ENCODE results near the gene PDE10A. TPM values are rescaled to one million over a fixed set of nuclear protein-coding genes. Genes with fewer than 3 reads are reported as not detected.
"Not testable (repeated sequence)": the region's sequence is repeated elsewhere in the genome, so short reads cannot be mapped to it uniquely, and the experiment has no call there.

PDE10A gene
- total RNA-seq, 4 donors from 2014 or later = 0.54 to 4.4 (median 0.98) TPM

DNA sequence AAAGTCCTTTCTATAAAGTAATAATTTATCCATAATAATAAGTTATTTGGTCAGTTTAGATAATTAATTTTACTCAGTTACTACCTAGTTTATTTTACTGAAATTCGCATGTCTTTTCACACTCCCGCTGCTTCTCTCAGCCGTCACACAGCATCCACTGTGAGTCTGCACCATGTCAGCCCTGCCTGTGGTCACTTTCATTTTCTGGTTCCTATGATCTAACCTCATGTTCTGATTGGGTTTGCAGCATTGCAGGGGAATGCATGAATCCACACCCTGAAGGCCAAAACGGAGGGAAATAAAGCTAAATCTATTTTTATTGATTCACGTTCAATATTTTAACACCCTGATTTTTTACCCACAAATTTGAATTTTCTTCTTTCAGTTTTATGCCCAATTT, 47.4 kb downstream of the PDE10A start:
- no peak for DNase-seq (ENCODE audit: low spot score in 2 of 2)
- whole genome bisulfite sequencing, 2 donors = 64 to 71% methylated on average over 5 of the region's 5 CpGs
- intact Hi-C loops (cut with DNase I; ENCODE audit: low total_unique reads) = no loop called here
- TF ChIP-seq, protein P1, sequence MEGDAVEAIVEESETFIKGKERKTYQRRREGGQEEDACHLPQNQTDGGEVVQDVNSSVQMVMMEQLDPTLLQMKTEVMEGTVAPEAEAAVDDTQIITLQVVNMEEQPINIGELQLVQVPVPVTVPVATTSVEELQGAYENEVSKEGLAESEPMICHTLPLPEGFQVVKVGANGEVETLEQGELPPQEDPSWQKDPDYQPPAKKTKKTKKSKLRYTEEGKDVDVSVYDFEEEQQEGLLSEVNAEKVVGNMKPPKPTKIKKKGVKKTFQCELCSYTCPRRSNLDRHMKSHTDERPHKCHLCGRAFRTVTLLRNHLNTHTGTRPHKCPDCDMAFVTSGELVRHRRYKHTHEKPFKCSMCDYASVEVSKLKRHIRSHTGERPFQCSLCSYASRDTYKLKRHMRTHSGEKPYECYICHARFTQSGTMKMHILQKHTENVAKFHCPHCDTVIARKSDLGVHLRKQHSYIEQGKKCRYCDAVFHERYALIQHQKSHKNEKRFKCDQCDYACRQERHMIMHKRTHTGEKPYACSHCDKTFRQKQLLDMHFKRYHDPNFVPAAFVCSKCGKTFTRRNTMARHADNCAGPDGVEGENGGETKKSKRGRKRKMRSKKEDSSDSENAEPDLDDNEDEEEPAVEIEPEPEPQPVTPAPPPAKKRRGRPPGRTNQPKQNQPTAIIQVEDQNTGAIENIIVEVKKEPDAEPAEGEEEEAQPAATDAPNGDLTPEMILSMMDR (IDR thresholded peaks at IDR 0.05) = no peak
- TF ChIP-seq POLR2A (IDR thresholded peaks at IDR 0.05) = no peak
- H3K4me3 ChIP-seq (ENCODE audit: low read depth, poor library complexity, severe bottlenecking) = no peak overlapping the region

DNA sequence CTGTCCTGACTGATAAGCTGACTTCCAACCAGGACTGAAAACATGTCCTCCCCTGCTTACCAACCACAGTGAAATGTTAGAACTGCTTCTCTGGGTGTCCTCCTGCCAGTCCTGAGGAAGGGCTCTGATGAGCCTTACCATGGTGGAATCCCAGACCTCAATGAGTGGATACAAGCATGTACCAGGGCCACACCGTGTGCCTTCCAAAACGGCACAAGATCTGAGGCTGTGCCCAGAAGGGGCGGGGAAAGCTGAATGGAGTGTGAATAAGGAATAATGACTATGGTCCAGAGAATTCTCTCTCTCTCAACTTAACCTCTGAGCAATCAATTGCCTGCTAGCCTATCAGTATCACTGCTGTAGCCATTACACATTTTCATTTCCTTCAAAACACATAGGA, 51.7 kb downstream of the PDE10A start:
- intact Hi-C loops (cut with DNase I; ENCODE audit: low total_unique reads) = no loop called here
- 59 to 64% methylated on average over 3 of the region's 3 CpGs for WGBS, 2 donors
- no peak for DNase-seq (ENCODE audit: low spot score in 2 of 2)
- H3K4me3 ChIP-seq (ENCODE audit: low read depth, poor library complexity, severe bottlenecking) = no peak overlapping the region
- TF ChIP-seq, protein P1 (IDR thresholded peaks at IDR 0.05) = no peak
- TF ChIP-seq POLR2A (IDR thresholded peaks at IDR 0.05) = no peak

GRCh38 chr6:165608577-165608976, 54.5 kb downstream of the PDE10A start:
- intact Hi-C loops (cut with DNase I; ENCODE audit: low total_unique reads); DNase-seq (ENCODE audit: low spot score in 2 of 2); H3K4me3 ChIP-seq (ENCODE audit: low read depth, poor library complexity, severe bottlenecking): not testable (repeated sequence)
- WGBS, 2 donors = 93 to 96% methylated on average over 1 of the region's 1 CpG

- no peak overlapping the region for H3K4me3 ChIP-seq (ENCODE audit: low read depth, poor library complexity, severe bottlenecking)
- WGBS, 2 donors = 88 to 92% methylated on average over 3 of the region's 3 CpGs
- DNase-seq (ENCODE audit: low spot score in 2 of 2) = no peak
- intact Hi-C loops (cut with DNase I; ENCODE audit: low total_unique reads) = no loop called here
- TF ChIP-seq POLR2A (IDR thresholded peaks at IDR 0.05) = no peak
- TF ChIP-seq, protein P1 (IDR thresholded peaks at IDR 0.05) = no peak
Observed at GRCh38 chr6:165606740-165607008, 56.4 kb downstream of the PDE10A start.

GRCh38 chr6:165605901-165606739, 56.9 kb downstream of the PDE10A start:
- no peak overlapping the region for H3K4me3 ChIP-seq (ENCODE audit: low read depth, poor library complexity, severe bottlenecking)
- 73 to 81% methylated on average over 13 of the region's 13 CpGs for WGBS, 2 donors
- intact Hi-C loops (cut with DNase I; ENCODE audit: low total_unique reads) = no loop called here
- TF ChIP-seq POLR2A (IDR thresholded peaks at IDR 0.05) = no peak
- TF ChIP-seq, protein P1 (IDR thresholded peaks at IDR 0.05) = no peak
- DNase-seq (ENCODE audit: low spot score in 2 of 2) = no peak

DNA sequence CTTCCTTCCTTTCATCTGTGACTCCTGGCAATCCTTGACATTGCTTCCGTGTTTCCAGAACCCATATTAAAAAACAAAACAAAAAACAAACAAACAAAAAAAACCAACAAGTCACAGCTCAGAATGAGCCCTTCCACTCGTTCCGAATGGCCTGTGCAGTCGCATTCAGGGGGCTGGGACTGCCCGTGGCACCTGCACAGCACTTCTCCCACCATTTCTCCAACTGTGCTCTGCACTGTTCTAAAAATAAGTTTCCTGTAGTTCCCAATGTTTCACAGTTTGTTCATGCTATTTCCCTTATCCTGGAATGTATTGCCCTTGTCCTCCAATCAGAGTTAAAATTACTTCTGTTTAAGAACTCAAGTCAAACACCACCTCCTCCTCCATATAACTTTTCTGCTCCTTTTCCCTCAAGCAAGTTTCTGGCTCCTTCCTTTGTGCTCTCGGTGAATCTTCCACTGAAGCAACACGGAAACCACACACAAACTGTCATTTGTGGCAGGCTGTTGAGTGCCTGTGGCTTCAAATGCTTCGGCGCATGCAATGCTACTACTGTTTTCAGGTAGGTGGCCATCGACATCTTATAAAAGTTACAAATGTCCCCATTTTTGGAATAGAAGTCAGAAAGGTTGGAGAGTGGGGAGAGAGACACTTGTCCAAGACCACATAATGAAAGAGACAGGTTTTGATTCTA, 57.7 kb downstream of the PDE10A start:
- TF ChIP-seq POLR2A (IDR thresholded peaks at IDR 0.05) = no peak
- TF ChIP-seq, protein P1 (IDR thresholded peaks at IDR 0.05) = no peak
- 76 to 83% methylated on average over 10 of the region's 10 CpGs for WGBS, 2 donors
- DNase-seq (ENCODE audit: low spot score in 2 of 2) = no peak
- H3K4me3 ChIP-seq (ENCODE audit: low read depth, poor library complexity, severe bottlenecking) = no peak overlapping the region
- intact Hi-C loops (cut with DNase I; ENCODE audit: low total_unique reads) = no loop called here
